ENCODE results near the gene KLF5. TPM values are rescaled to one million over a fixed set of nuclear protein-coding genes. Genes with fewer than 3 reads are reported as not detected.

Gene KLF5
- total and polyA plus RNA-seq, 7 donors: 8.0 to 48.2 (median 11.6) TPM

DNA sequence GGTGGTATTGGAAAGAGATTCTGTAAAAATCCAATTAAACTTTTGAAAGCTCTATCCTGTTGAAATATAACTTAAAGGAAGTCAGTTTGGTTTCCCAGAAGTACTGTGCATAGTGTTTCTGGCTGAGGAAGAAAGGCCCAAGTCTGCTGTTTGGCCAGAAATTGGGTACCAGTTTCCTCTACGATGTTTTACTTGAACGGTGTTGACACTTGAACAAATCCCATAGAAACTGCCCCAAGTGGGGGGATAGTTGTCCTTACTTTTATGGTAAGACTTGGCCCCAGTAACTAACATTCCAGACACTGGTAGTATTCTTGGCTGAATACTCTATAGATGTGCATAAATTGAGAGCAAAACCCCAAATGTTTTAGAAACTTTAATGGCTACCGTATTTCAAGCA, 14.2 kb downstream of the KLF5 start:
- no peak overlapping the region for H3K27ac ChIP-seq
- intact Hi-C loops (cut with DNase I): no loop called here
- H3K27me3 ChIP-seq (ENCODE audit: insufficient read depth in 3 of 3, low read length in 2 of 3): no peaks in the 10 kb centered on the region
- H3K4me1 ChIP-seq: no peaks in the 10 kb centered on the region
- peaks cover 0 to 23% of the 10 kb centered on the region in 2 donors for H3K36me3 ChIP-seq (ENCODE audit: insufficient read depth in 1 of 2, low read depth in 1 of 2)
- ATAC-seq (no peak), DNase-seq (no peak)
- 41 to 68% (median 52%) methylated on average over 3 of the region's 3 CpGs for WGBS, 3 donors
- no peak overlapping the region for H3K4me3 ChIP-seq
- H3K9me3 ChIP-seq: no peaks in the 10 kb centered on the region
- TF ChIP-seq, protein P1, sequence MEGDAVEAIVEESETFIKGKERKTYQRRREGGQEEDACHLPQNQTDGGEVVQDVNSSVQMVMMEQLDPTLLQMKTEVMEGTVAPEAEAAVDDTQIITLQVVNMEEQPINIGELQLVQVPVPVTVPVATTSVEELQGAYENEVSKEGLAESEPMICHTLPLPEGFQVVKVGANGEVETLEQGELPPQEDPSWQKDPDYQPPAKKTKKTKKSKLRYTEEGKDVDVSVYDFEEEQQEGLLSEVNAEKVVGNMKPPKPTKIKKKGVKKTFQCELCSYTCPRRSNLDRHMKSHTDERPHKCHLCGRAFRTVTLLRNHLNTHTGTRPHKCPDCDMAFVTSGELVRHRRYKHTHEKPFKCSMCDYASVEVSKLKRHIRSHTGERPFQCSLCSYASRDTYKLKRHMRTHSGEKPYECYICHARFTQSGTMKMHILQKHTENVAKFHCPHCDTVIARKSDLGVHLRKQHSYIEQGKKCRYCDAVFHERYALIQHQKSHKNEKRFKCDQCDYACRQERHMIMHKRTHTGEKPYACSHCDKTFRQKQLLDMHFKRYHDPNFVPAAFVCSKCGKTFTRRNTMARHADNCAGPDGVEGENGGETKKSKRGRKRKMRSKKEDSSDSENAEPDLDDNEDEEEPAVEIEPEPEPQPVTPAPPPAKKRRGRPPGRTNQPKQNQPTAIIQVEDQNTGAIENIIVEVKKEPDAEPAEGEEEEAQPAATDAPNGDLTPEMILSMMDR (IDR thresholded peaks at IDR 0.05): no peak

DNA sequence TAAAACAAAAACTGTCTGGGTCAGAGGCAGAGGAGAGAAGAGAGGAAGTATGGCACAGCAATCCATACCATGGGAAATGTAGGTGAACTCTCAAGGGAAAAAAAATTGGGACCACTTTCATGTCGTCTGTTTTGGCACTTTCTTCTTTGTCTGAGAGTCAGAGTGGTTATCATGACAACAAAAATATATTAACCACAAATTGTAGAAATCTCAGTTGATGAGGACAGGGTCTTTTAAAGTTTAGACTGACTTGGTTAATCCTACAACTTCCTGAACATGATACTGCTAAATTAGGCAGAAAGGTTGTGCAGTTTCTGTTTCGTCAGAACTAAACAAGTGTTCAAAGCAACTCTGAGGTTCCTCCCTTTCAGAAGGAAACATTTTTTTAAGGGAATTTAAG, 15.2 kb downstream of the KLF5 start:
- Histone ChIP-seq H3K9me3 (no peaks in the 10 kb centered on the region), H3K4me1 (no peaks in the 10 kb centered on the region), H3K27me3 (ENCODE audit: insufficient read depth in 3 of 3, low read length in 2 of 3) (no peaks in the 10 kb centered on the region), H3K4me3 (no peak overlapping the region), H3K36me3 (ENCODE audit: insufficient read depth in 1 of 2, low read depth in 1 of 2) (peaks cover 0 to 21% of the 10 kb centered on the region in 2 donors), H3K27ac (no peak overlapping the region)
- intact Hi-C loops (cut with DNase I): no loop called here
- TF ChIP-seq, protein P1 (IDR thresholded peaks at IDR 0.05): no peak
- ATAC-seq (no peak), DNase-seq (no peak)
- 39 to 72% (median 42%) methylated on average over 2 of the region's 2 CpGs for WGBS, 3 donors

DNA sequence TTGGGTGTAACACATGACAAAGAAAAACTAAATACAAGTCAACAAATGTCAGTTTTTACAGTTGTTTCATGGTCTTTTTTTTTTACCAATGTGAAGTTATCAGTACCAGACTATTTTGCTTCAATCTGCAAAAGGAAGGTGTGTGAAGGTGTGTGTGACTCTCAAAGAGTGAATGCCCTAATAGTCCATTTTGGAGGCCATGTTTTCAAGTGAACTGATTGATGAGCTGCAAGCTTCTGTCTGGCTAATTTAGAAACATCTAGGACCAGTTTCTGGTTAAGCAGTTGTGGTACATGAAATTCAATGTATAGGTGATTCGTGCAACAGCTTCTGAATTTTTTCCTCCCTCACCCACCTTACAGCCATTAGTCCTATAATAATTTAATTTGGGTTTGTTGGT, 16.1 kb downstream of the KLF5 start:
- no peak overlapping the region for H3K4me3 ChIP-seq
- no peaks in the 10 kb centered on the region for H3K9me3 ChIP-seq
- intact Hi-C loops (cut with DNase I): no loop called here
- peaks cover 0 to 21% of the 10 kb centered on the region in 2 donors for H3K36me3 ChIP-seq (ENCODE audit: insufficient read depth in 1 of 2, low read depth in 1 of 2)
- DNase-seq (no peak), ATAC-seq (no peak)
- TF ChIP-seq, protein P1 (IDR thresholded peaks at IDR 0.05): no peak
- no peaks in the 10 kb centered on the region for H3K4me1 ChIP-seq
- no peak overlapping the region for H3K27ac ChIP-seq
- 94 to 97% (median 95%) methylated on average over 1 of the region's 1 CpG for WGBS, 3 donors
- no peaks in the 10 kb centered on the region for H3K27me3 ChIP-seq (ENCODE audit: insufficient read depth in 3 of 3, low read length in 2 of 3)

DNA sequence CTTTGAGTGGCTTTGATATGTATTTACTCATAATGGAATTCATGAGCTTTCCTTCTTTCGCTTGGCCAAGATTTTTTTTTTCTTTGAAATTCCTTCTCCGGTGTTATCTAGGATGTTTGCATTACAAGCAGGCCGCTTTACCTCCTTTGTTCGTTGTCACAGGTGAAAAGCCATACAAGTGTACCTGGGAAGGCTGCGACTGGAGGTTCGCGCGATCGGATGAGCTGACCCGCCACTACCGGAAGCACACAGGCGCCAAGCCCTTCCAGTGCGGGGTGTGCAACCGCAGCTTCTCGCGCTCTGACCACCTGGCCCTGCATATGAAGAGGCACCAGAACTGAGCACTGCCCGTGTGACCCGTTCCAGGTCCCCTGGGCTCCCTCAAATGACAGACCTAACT, 16.7 kb downstream of the KLF5 start:
- intact Hi-C loops (cut with DNase I): no loop called here
- H3K36me3 ChIP-seq (ENCODE audit: insufficient read depth in 1 of 2, low read depth in 1 of 2): peaks cover 0 to 21% of the 10 kb centered on the region in 2 donors

DNA sequence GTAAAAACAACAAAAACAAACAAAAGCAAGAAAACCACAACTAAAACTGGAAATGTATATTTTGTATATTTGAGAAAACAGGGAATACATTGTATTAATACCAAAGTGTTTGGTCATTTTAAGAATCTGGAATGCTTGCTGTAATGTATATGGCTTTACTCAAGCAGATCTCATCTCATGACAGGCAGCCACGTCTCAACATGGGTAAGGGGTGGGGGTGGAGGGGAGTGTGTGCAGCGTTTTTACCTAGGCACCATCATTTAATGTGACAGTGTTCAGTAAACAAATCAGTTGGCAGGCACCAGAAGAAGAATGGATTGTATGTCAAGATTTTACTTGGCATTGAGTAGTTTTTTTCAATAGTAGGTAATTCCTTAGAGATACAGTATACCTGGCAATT, 17.1 kb downstream of the KLF5 start:
- Histone ChIP-seq H3K27ac (no peak overlapping the region), H3K4me3 (no peak overlapping the region), H3K36me3 (ENCODE audit: insufficient read depth in 1 of 2, low read depth in 1 of 2) (peaks cover 0 to 21% of the 10 kb centered on the region in 2 donors), H3K4me1 (no peaks in the 10 kb centered on the region), H3K27me3 (ENCODE audit: insufficient read depth in 3 of 3, low read length in 2 of 3) (no peaks in the 10 kb centered on the region), H3K9me3 (no peaks in the 10 kb centered on the region)
- 71 to 88% (median 84%) methylated on average over 2 of the region's 2 CpGs for WGBS, 3 donors
- ATAC-seq: no peak
- TF ChIP-seq, protein P1 (IDR thresholded peaks at IDR 0.05): no peak
- intact Hi-C loops (cut with DNase I): no loop called here
- no peak for DNase-seq

More for the DNA sequence above, 16.7 kb downstream of the KLF5 start:
- 76 to 83% (median 80%) methylated on average over 18 of the region's 18 CpGs for WGBS, 3 donors
- Histone ChIP-seq H3K4me3 (no peak overlapping the region), H3K27me3 (ENCODE audit: insufficient read depth in 3 of 3, low read length in 2 of 3) (no peaks in the 10 kb centered on the region), H3K9me3 (no peaks in the 10 kb centered on the region), H3K27ac (no peak overlapping the region), H3K4me1 (no peaks in the 10 kb centered on the region)
- TF ChIP-seq, protein P1 (IDR thresholded peaks at IDR 0.05): no peak
- DNase-seq (no peak), ATAC-seq (no peak)

All from psoas muscle (tissue), 8 donors.